Endothelial cell of umbilical vein (primary cell): ENCODE data around the gene NBEAL1. TPM values are rescaled to one million over a fixed set of nuclear protein-coding genes. Genes with fewer than 3 reads are reported as not detected.
"Not testable (repeated sequence)": the region's sequence is repeated elsewhere in the genome, so short reads cannot be mapped to it uniquely, and the experiment has no call there.

Source experiments
- BruUV-seq: library from RNA; stranded (reverse); fragments of 400-500 nt; replicated peaks from 2 replicates; lab custom pipeline; 2021; lab: Mats Ljungman, UMichigan
- CTCF ChIA-PET: fragments of 300-600, 350-600 bp; sonication (Branson Sonifier 250); formaldehyde crosslinking; loops from one replicate; lab custom pipeline; 2021; ENCODE audit warnings: antibody characterized with exemption, inconsistent platforms; lab: Charles Lee
- POLR2A ChIA-PET: fragments of 300-600, 350-600 bp; sonication (Branson Sonifier 250); formaldehyde crosslinking; loops from one replicate; lab custom pipeline; 2021; ENCODE audit warnings: antibody characterized with exemption, inconsistent platforms; lab: Charles Lee
- DNase-seq: peaks from one replicate; pipeline ENCODE4 v3.0.0-alpha.2; 2011; ENCODE audit warnings: low read depth, low spot score
- FAIRE-seq: peaks from 2 replicates; lab custom pipeline; 2011; peaks lifted over from hg19 to GRCh38; lab: Jason Lieb, UNC
- H2AFZ ChIP-seq: 2 replicates; pipeline ENCODE4 v1.6.0; 2012; ENCODE audit warnings: low read depth, low read length, control low read depth, inconsistent platforms
- H3K27ac ChIP-seq: 2 replicates; pipeline ENCODE4 v1.5.1; 2011; ENCODE audit warnings: low read depth, mild to moderate bottlenecking, control low read depth, low read length, moderate library complexity; ENCODE audit not compliant: insufficient read depth
- H3K27me3 ChIP-seq, 2 experiments: 2 replicates each; pipeline versions ENCODE4 v1.6.0 to v1.6.1; 2011; ENCODE audit warnings: low read length in 2 of 2, mixed read lengths in 1 of 2; ENCODE audit not compliant: control insufficient read depth in 2 of 2, insufficient read depth in 2 of 2
- H3K36me3 ChIP-seq, 2 experiments: 2 replicates in 1 of 2; 3 replicates in 1 of 2; pipeline ENCODE4 v1.5.1; 2011; ENCODE audit warnings: low read length in 2 of 2, mild to moderate bottlenecking in 1 of 2, moderate library complexity in 1 of 2; ENCODE audit not compliant: control insufficient read depth in 2 of 2, insufficient read depth in 2 of 2; ENCODE audit errors: extremely low read depth in 1 of 2
- H3K4me1 ChIP-seq: 3 replicates; pipeline ENCODE4 v1.5.1; 2011; ENCODE audit warnings: mild to moderate bottlenecking, low read length; ENCODE audit not compliant: control insufficient read depth, insufficient read depth; ENCODE audit errors: extremely low read depth
- H3K4me2 ChIP-seq: 2 replicates; pipeline ENCODE4 v1.6.1; 2011; ENCODE audit warnings: low read length, control low read depth, mixed read lengths; ENCODE audit not compliant: insufficient read depth
- H3K4me3 ChIP-seq, 3 experiments: fragments of 200-600 bp in 1 of 3; sonication (generic), shearing (Covaris generic) in 1 of 3; replicated peaks in 1 of 3; 2 replicates each; pipeline ENCODE4 v1.5.1; 2011 to 2016; ENCODE audit warnings: control low read depth in 3 of 3, low read length in 3 of 3, mild to moderate bottlenecking in 2 of 3, inconsistent platforms in 1 of 3, low read depth in 1 of 3, moderate library complexity in 1 of 3; ENCODE audit not compliant: insufficient read depth in 1 of 3
- H3K79me2 ChIP-seq: 2 replicates; pipeline ENCODE4 v1.6.0; 2012; ENCODE audit warnings: low read length, inconsistent platforms; ENCODE audit not compliant: control insufficient read depth, insufficient read depth
- H3K9ac ChIP-seq: replicated peaks from 2 replicates; pipeline ENCODE3; 2011; ENCODE audit warnings: low read length, control low read depth; ENCODE audit not compliant: insufficient read depth; ENCODE audit errors: extremely low read depth
- H3K9me1 ChIP-seq: replicated peaks from 3 replicates; pipeline ENCODE4 v1.6.0; 2011; ENCODE audit warnings: mild to moderate bottlenecking, low read length; ENCODE audit not compliant: control insufficient read depth, insufficient read depth; ENCODE audit errors: extremely low read depth
- H3K9me3 ChIP-seq: replicated peaks from 2 replicates; pipeline ENCODE4 v1.5.1; 2012; ENCODE audit warnings: low read length, inconsistent platforms; ENCODE audit not compliant: control insufficient read depth, insufficient read depth
- H4K20me1 ChIP-seq: replicated peaks from 2 replicates; pipeline ENCODE3; 2011; ENCODE audit warnings: mild to moderate bottlenecking, low read length; ENCODE audit not compliant: control insufficient read depth, insufficient read depth; ENCODE audit errors: extremely low read depth
- GATA2 ChIP-seq: IDR thresholded peaks from 2 replicates; pipeline ENCODE4 v1.7.0; 2011; ENCODE audit warnings: low read depth, mild to moderate bottlenecking, moderate library complexity, mixed read lengths, low read length; ENCODE audit not compliant: insufficient read length, insufficient read depth
- MYC ChIP-seq: IDR thresholded peaks from one replicate; pipeline ENCODE4 v1.6.1; 2011; ENCODE audit warnings: mild to moderate bottlenecking, low read depth, low read length
- POLR2AphosphoS5 ChIP-seq: IDR thresholded peaks from 2 replicates; pipeline ENCODE4 v1.6.1; 2012; ENCODE audit warnings: low read depth, mild to moderate bottlenecking, control low read depth, low read length, moderate library complexity; ENCODE audit not compliant: insufficient read depth
- dilution Hi-C: fragments of 300-500 bp; cut with MboI; formaldehyde crosslinking; loops from one replicate; pipeline ENCODE4 v1.15.0; 2019; ENCODE audit warnings: low sequenced_read_pairs; ENCODE audit not compliant: extremely low pct_ligation_motif_present
- intact Hi-C: fragments of 100-400 bp; cut with micrococcal nuclease; formaldehyde crosslinking; loops from one replicate; pipeline ENCODE4 v1.10.0; 2022
- polyA plus RNA-seq, 4 experiments: library from polyadenylated mRNA; depleted of rRNA in 3 of 4; stranded (reverse) in 3 of 4; unstranded in 1 of 4; fragments of >200 nt; gene quantifications; 2 replicates each; pipeline versions ENCODE4 v1.2.1 to v1.2.3, GENCODE V29; 2011 to 2012; ENCODE audit warnings: missing spikeins in 1 of 4
- total RNA-seq: library from RNA; stranded (reverse); gene quantifications from 2 replicates; pipeline ENCODE4 v1.2.3, GENCODE V29; 2021

Gene NBEAL1
- total and polyA plus RNA-seq, 2 donors (not counting 3 experiments of a cell fraction or from before 2014, with no cell fraction given) = 2.1 to 23.3 TPM

DNA sequence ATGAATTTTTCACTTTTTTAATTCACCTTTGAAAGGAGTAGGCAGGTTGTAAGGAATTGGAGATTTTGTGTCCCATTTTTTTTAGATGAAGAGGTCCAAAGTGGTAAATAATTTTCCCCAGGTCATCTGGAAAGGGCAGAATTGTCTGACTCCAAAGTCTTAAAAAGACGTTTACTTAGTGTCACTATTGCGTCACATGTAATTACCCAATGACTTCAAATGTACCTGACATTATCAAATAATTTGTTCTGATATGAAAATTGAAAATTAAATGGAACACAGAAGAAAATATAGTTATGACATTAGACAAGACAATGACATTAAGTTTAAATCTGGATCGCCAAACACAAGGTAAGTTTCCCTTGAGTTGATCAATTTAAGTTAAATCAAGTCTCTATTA lies 24.2 kb upstream of the NBEAL1 start:
- H3K36me3 ChIP-seq = no peaks in the 10 kb centered on the region
- H3K4me3 ChIP-seq = no peak overlapping the region
- no peak overlapping the region for H3K4me2 ChIP-seq
- no peak overlapping the region for H3K27ac ChIP-seq
- no peaks in the 10 kb centered on the region for H3K9me1 ChIP-seq
- H3K4me1 ChIP-seq = no peaks in the 10 kb centered on the region
- ChIA-PET POLR2A (no interaction called here), CTCF (no interaction called here)
- no peak for FAIRE-seq
- H2AFZ ChIP-seq = no peak overlapping the region
- DNase-seq = no peak
- H4K20me1 ChIP-seq = no peaks in the 10 kb centered on the region
- H3K9ac ChIP-seq = no peak overlapping the region
- TF ChIP-seq MYC = no peak
- no peak for TF ChIP-seq POLR2AphosphoS5
- TF ChIP-seq GATA2 = no peak
- dilution Hi-C loops = no loop called here
- no peaks in the 10 kb centered on the region for H3K9me3 ChIP-seq
- no peaks in the 10 kb centered on the region for H3K27me3 ChIP-seq
- intact Hi-C loops = no loop called here
- no peaks in the 10 kb centered on the region for H3K79me2 ChIP-seq
- BruUV-seq = no TSS peak

DNA sequence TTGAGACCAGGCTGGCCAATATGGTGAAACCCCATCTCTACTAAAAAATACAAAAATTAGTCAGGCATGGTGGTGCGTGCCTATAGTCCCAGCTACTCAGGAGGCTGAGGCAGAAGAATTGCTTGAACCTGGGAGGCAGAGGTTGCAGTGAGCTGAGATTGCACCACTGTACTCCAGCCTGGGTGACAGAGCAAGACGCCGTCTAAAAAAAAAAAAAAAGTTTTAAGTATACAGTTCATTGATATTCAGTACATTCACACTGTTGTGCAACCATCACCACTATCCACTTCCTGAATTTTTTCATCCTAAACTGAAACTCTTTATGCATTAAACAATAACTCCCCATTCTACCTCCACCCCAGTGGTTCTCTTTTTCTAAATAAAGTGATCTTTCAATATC lies 17.6 kb upstream of the NBEAL1 start:
- H3K36me3 ChIP-seq, intact Hi-C loops, H3K9ac ChIP-seq, FAIRE-seq, H4K20me1 ChIP-seq, POLR2A ChIA-PET, H3K4me3 ChIP-seq, H3K4me1 ChIP-seq, BruUV-seq, DNase-seq, H3K9me3 ChIP-seq, dilution Hi-C loops, H3K79me2 ChIP-seq, H3K27me3 ChIP-seq, H3K27ac ChIP-seq, H2AFZ ChIP-seq, H3K4me2 ChIP-seq, H3K9me1 ChIP-seq: not testable (repeated sequence)
- CTCF ChIA-PET = interaction anchor here (0.9 to 1.2 kb wide), 2 partner anchors 23 to 30 kb away, joined by 3 read pairs; no protein-coding TSS in a partner anchor
